Endothelial cell of umbilical vein (primary cell): ENCODE results near the gene SLC22A23.

Source experiments
- CTCF ChIP-seq, 2 donors: IDR thresholded peaks; 1 replicate in 1 of 2; 2 replicates in 1 of 2; pipeline ENCODE4 v1.5.1; 2011; ENCODE audit warnings: low read length in 2 of 2, mild to moderate bottlenecking in 2 of 2, moderate library complexity in 2 of 2, control low read depth in 1 of 2, inconsistent platforms in 1 of 2, low read depth in 1 of 2; ENCODE audit not compliant: insufficient read depth in 1 of 2; ENCODE audit errors: extremely low read depth in 1 of 2
- EZH2 ChIP-seq: IDR thresholded peaks from 2 replicates; pipeline ENCODE4 v1.6.1; 2012; ENCODE audit warnings: borderline replicate concordance, low read depth, mild to moderate bottlenecking, moderate library complexity, low read length, inconsistent platforms; ENCODE audit not compliant: severe bottlenecking
- FOS ChIP-seq: IDR thresholded peaks from 2 replicates; pipeline ENCODE4 v1.6.1; 2011; ENCODE audit warnings: mild to moderate bottlenecking, low read length, moderate library complexity, borderline replicate concordance; ENCODE audit not compliant: insufficient read depth
- JUN ChIP-seq: IDR thresholded peaks from 2 replicates; pipeline ENCODE4 v1.6.1; 2011; ENCODE audit warnings: borderline replicate concordance, low read depth; ENCODE audit not compliant: insufficient read length, insufficient read depth
- POLR2A ChIP-seq: IDR thresholded peaks from 2 replicates; pipeline ENCODE4 v1.6.1; 2012; ENCODE audit warnings: low read depth, mild to moderate bottlenecking, control low read depth, low read length
- POLR2AphosphoS5 ChIP-seq: IDR thresholded peaks from 2 replicates; pipeline ENCODE4 v1.6.1; 2012; ENCODE audit warnings: low read depth, mild to moderate bottlenecking, control low read depth, low read length, moderate library complexity; ENCODE audit not compliant: insufficient read depth

GRCh38 chr6:3260296-3260695 lies 196.6 kb downstream of the SLC22A23 start:
- TF ChIP-seq EZH2: no peak
- TF ChIP-seq CTCF (IDR thresholded peaks at IDR 0.05; ENCODE audit: extremely low read depth in 1 of 2, insufficient read depth in 1 of 2, low read depth in 1 of 2, low read length in 2 of 2): no peak
- TF ChIP-seq POLR2A: no peak
- TF ChIP-seq POLR2AphosphoS5: no peak
- TF ChIP-seq JUN: no peak
- no peak for TF ChIP-seq FOS
